ENCODE data around the gene MYLIP. TPM values are rescaled to one million over a fixed set of nuclear protein-coding genes. Genes with fewer than 3 reads are reported as not detected.

MYLIP gene
- total and polyA plus RNA-seq, 4 experiments from 2014 or later = 17.5 to 88.8 (median 45.9) TPM

- peaks cover 0 to 2% (median 0%) of the 10 kb centered on the region in 8 donors for H3K9me3 Mint-ChIP-seq
- Histone ChIP-seq H3K36me3 (ENCODE audit: insufficient read depth, low read length) (peaks cover 66% of the 10 kb centered on the region), H3K4me1 (ENCODE audit: insufficient read depth, low read length) (no peaks in the 10 kb centered on the region), H3K27me3 (ENCODE audit: insufficient read depth, low read length) (no peaks in the 10 kb centered on the region), H3K4me3 (ENCODE audit: low read length in 2 of 2) (no peak overlapping the region), H3K9me3 (ENCODE audit: control insufficient read depth in 1 of 2, low read length in 2 of 2) (no peaks in the 10 kb centered on the region), H3K27ac (ENCODE audit: low read depth, low read length) (no peak overlapping the region)
- H3K27ac Mint-ChIP-seq = peak overlapping the region in 4 of 7 donors; percentile 0 to 91 (median 56)
- DNase-seq = no peak
- H3K4me1 Mint-ChIP-seq = peaks cover 12 to 29% (median 19%) of the 10 kb centered on the region in 4 donors
- H3K4me3 Mint-ChIP-seq = peak overlapping the region in 1 of 8 donors; percentile 13
- intact Hi-C loops (cut with micrococcal nuclease) = no loop called here
- H3K27me3 Mint-ChIP-seq = no peaks in the 10 kb centered on the region
- peaks cover 92 to 95% of the 10 kb centered on the region in 2 donors for H3K36me3 Mint-ChIP-seq
- POLR2A ChIA-PET (ENCODE audit: partially characterized antibody) = no interaction called here
- CTCF ChIA-PET (ENCODE audit: partially characterized antibody) = no interaction called here
These were observed 20.4 kb downstream of the MYLIP start for GRCh38 chr6:16149305-16149704.

- POLR2A ChIA-PET (ENCODE audit: partially characterized antibody) = interaction anchor here (1.1 kb wide), 1 partner anchor 14 kb away, joined by 3 read pairs; no protein-coding TSS in a partner anchor
- no peak overlapping the region for H3K27ac ChIP-seq (ENCODE audit: low read depth, low read length)
- no peaks in the 10 kb centered on the region for H3K27me3 ChIP-seq (ENCODE audit: insufficient read depth, low read length)
- H3K27ac Mint-ChIP-seq = peak overlapping the region in 4 of 7 donors; percentile 0 to 62 (median 44)
- H3K9me3 Mint-ChIP-seq = peaks cover 0 to 6% (median under 1%) of the 10 kb centered on the region in 8 donors
- intact Hi-C loops (cut with micrococcal nuclease) = no loop called here
- no peaks in the 10 kb centered on the region for H3K27me3 Mint-ChIP-seq
- H3K4me3 ChIP-seq (ENCODE audit: low read length in 2 of 2) = no peak overlapping the region
- no peak for DNase-seq
- peaks cover 93 to 95% of the 10 kb centered on the region in 2 donors for H3K36me3 Mint-ChIP-seq
- peaks cover 60% of the 10 kb centered on the region for H3K36me3 ChIP-seq (ENCODE audit: insufficient read depth, low read length)
- no peaks in the 10 kb centered on the region for H3K4me1 ChIP-seq (ENCODE audit: insufficient read depth, low read length)
- peaks cover 12 to 23% (median 18%) of the 10 kb centered on the region in 4 donors for H3K4me1 Mint-ChIP-seq
- no peaks in the 10 kb centered on the region for H3K9me3 ChIP-seq (ENCODE audit: control insufficient read depth in 1 of 2, low read length in 2 of 2)
- H3K4me3 Mint-ChIP-seq = no peak overlapping the region
- CTCF ChIA-PET (ENCODE audit: partially characterized antibody) = no interaction called here
These were observed 21.2 kb downstream of the MYLIP start for GRCh38 chr6:16150098-16150497.

DNA sequence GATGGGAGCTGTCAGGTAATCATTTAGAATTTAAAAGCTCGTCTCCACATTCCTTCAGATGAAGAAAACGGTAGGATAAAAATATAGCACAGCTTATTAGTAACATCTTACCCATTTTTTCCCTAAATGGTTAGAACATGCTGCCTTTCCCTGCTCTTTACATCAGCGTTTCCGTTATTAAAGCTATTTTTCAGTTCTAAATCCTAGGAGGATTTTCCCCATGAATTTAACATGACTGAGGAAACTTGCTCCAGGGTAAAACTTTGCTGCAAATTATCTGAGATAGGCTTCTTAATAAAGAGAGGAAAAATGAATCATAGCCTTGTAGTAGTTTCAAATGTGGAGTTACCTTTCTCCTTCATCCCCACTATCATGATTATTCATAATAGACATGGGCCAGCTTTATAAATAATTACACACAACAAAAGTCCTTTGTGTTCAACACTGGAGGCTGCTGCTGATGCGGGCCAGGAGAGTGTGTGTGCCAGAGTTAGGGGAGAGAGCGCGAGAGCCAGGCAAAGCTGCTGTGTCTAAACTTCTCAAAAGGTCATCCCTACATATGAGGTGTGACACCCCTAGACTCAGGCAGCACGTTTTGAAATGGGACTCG, 24.4 kb downstream of the MYLIP start:
- Mint-ChIP-seq H3K27me3 (no peaks in the 10 kb centered on the region), H3K4me3 (no peak overlapping the region), H3K36me3 (peaks cover 83 to 86% of the 10 kb centered on the region in 2 donors), H3K9me3 (peaks cover 0 to 29% (median 8%) of the 10 kb centered on the region in 8 donors), H3K27ac (peak overlapping the region in 1 of 7 donors; percentile 43), H3K4me1 (peaks cover 0 to 12% (median 5%) of the 10 kb centered on the region in 4 donors)
- Histone ChIP-seq H3K27me3 (ENCODE audit: insufficient read depth, low read length) (no peaks in the 10 kb centered on the region), H3K4me1 (ENCODE audit: insufficient read depth, low read length) (no peaks in the 10 kb centered on the region), H3K9me3 (ENCODE audit: control insufficient read depth in 1 of 2, low read length in 2 of 2) (no peaks in the 10 kb centered on the region), H3K36me3 (ENCODE audit: insufficient read depth, low read length) (peaks cover 31% of the 10 kb centered on the region), H3K27ac (ENCODE audit: low read depth, low read length) (no peak overlapping the region), H3K4me3 (ENCODE audit: low read length in 2 of 2) (no peak overlapping the region)
- intact Hi-C loops (cut with micrococcal nuclease) = no loop called here
- no peak for DNase-seq
- POLR2A ChIA-PET (ENCODE audit: partially characterized antibody) = interaction anchor here (1.3 kb wide), 1 partner anchor 25 kb away, joined by 5 read pairs; the partner anchor contains the start of gene MYLIP
- CTCF ChIA-PET (ENCODE audit: partially characterized antibody) = interaction anchor here (1.6 kb wide), 1 partner anchor 29 kb away, joined by 6 read pairs; no protein-coding TSS in a partner anchor

- DNase-seq = no peak
- H3K27me3 ChIP-seq (ENCODE audit: insufficient read depth, low read length) = no peaks in the 10 kb centered on the region
- no peaks in the 10 kb centered on the region for H3K9me3 ChIP-seq (ENCODE audit: control insufficient read depth in 1 of 2, low read length in 2 of 2)
- no peak overlapping the region for H3K4me3 ChIP-seq (ENCODE audit: low read length in 2 of 2)
- Mint-ChIP-seq H3K9me3 (peaks cover 0 to 29% (median 8%) of the 10 kb centered on the region in 8 donors), H3K4me1 (peaks cover 0 to 5% (median 3%) of the 10 kb centered on the region in 4 donors), H3K27ac (no peak overlapping the region), H3K4me3 (no peak overlapping the region), H3K27me3 (no peaks in the 10 kb centered on the region), H3K36me3 (peaks cover 69 to 72% of the 10 kb centered on the region in 2 donors)
- ChIA-PET CTCF (ENCODE audit: partially characterized antibody) (no interaction called here), POLR2A (ENCODE audit: partially characterized antibody) (no interaction called here)
- peaks cover 21% of the 10 kb centered on the region for H3K36me3 ChIP-seq (ENCODE audit: insufficient read depth, low read length)
- intact Hi-C loops (cut with micrococcal nuclease) = no loop called here
- no peak overlapping the region for H3K27ac ChIP-seq (ENCODE audit: low read depth, low read length)
- H3K4me1 ChIP-seq (ENCODE audit: insufficient read depth, low read length) = no peaks in the 10 kb centered on the region
These were observed 26.0 kb downstream of the MYLIP start for GRCh38 chr6:16154904-16155303.

DNA sequence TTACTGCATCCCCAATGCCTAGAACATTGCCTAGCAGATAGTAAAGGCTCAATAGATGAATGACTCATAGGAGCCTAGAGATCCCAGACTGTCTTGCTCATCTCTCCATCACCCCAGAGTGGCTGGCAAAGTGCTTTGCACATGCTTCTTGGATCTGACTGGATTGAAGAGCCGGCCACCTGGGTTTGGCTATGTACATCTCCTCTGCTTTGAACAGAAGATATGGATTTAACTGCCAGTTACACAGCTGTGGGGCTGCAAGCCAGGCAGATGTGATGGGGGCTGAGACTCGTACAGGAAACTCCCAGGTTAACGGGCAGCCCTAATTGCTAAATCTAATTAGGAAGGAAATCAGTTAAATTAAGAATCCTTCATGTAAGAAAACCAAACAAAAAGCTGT, 28.6 kb downstream of the MYLIP start:
- peaks cover 12% of the 10 kb centered on the region for H3K4me1 ChIP-seq (ENCODE audit: insufficient read depth, low read length)
- ChIA-PET CTCF (ENCODE audit: partially characterized antibody) (interaction anchor here (0.9 kb wide), 2 partner anchors 25 to 46 kb away, joined by 3 to 4 read pairs; no protein-coding TSS in a partner anchor), POLR2A (ENCODE audit: partially characterized antibody) (interaction anchor here (0.7 kb wide), 1 partner anchor 29 kb away, joined by 3 read pairs; the partner anchor contains the start of gene MYLIP)
- no peak overlapping the region for H3K4me3 ChIP-seq (ENCODE audit: low read length in 2 of 2)
- H3K36me3 Mint-ChIP-seq = peaks cover 45 to 54% of the 10 kb centered on the region in 2 donors
- peaks cover 5% of the 10 kb centered on the region for H3K36me3 ChIP-seq (ENCODE audit: insufficient read depth, low read length)
- peaks cover 0 to 29% (median 8%) of the 10 kb centered on the region in 8 donors for H3K9me3 Mint-ChIP-seq
- peak overlapping the region in 1 of 7 donors; percentile 17 for H3K27ac Mint-ChIP-seq
- DNase-seq = no peak
- no peaks in the 10 kb centered on the region for H3K27me3 ChIP-seq (ENCODE audit: insufficient read depth, low read length)
- no peak overlapping the region for H3K27ac ChIP-seq (ENCODE audit: low read depth, low read length)
- H3K27me3 Mint-ChIP-seq = no peaks in the 10 kb centered on the region
- H3K9me3 ChIP-seq (ENCODE audit: control insufficient read depth in 1 of 2, low read length in 2 of 2) = no peaks in the 10 kb centered on the region
- no peak overlapping the region for H3K4me3 Mint-ChIP-seq
- intact Hi-C loops (cut with micrococcal nuclease) = no loop called here
- H3K4me1 Mint-ChIP-seq = peaks cover 8 to 14% (median 10%) of the 10 kb centered on the region in 4 donors

DNA sequence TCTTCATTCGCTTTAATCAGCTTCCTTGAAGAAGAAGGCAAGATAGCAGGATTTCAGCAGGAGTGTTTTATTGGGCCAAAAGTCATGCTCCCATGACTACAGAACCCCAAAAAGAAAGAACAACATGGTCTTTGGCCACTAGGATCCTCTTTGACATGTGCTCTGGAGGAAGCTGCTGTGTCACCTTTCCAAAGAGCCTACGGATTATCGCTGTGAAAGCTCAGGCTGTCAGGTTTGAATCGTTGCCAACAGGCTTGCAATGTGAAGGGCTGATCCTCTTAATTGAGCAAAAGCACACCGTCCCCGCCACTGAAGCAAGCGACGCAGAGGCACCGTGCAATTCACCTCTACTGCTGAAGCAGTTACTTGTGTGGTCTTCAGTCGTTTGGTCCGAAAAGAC, 29.0 kb downstream of the MYLIP start:
- H3K27ac ChIP-seq (ENCODE audit: low read depth, low read length) = no peak overlapping the region
- H3K36me3 ChIP-seq (ENCODE audit: insufficient read depth, low read length) = peaks cover 4% of the 10 kb centered on the region
- no peak overlapping the region for H3K4me3 ChIP-seq (ENCODE audit: low read length in 2 of 2)
- H3K4me1 Mint-ChIP-seq = peaks cover 11 to 17% (median 12%) of the 10 kb centered on the region in 4 donors
- no peaks in the 10 kb centered on the region for H3K27me3 ChIP-seq (ENCODE audit: insufficient read depth, low read length)
- no peaks in the 10 kb centered on the region for H3K27me3 Mint-ChIP-seq
- ChIA-PET CTCF (ENCODE audit: partially characterized antibody) (interaction anchor here (0.9 kb wide), 2 partner anchors 25 to 46 kb away, joined by 3 to 4 read pairs; no protein-coding TSS in a partner anchor), POLR2A (ENCODE audit: partially characterized antibody) (interaction anchor here (0.7 kb wide), 1 partner anchor 29 kb away, joined by 3 read pairs; the partner anchor contains the start of gene MYLIP)
- intact Hi-C loops (cut with micrococcal nuclease) = no loop called here
- H3K36me3 Mint-ChIP-seq = peaks cover 40 to 50% of the 10 kb centered on the region in 2 donors
- H3K4me3 Mint-ChIP-seq = no peak overlapping the region
- H3K9me3 Mint-ChIP-seq = peaks cover 0 to 29% (median 8%) of the 10 kb centered on the region in 8 donors
- no peaks in the 10 kb centered on the region for H3K9me3 ChIP-seq (ENCODE audit: control insufficient read depth in 1 of 2, low read length in 2 of 2)
- DNase-seq = no peak
- peaks cover 12% of the 10 kb centered on the region for H3K4me1 ChIP-seq (ENCODE audit: insufficient read depth, low read length)
- H3K27ac Mint-ChIP-seq = no peak overlapping the region

- no peak overlapping the region for H3K27ac Mint-ChIP-seq
- CTCF ChIA-PET (ENCODE audit: partially characterized antibody) = no interaction called here
- intact Hi-C loops (cut with micrococcal nuclease) = no loop called here
- Histone ChIP-seq H3K4me1 (ENCODE audit: insufficient read depth, low read length) (peaks cover 12% of the 10 kb centered on the region), H3K9me3 (ENCODE audit: control insufficient read depth in 1 of 2, low read length in 2 of 2) (no peaks in the 10 kb centered on the region), H3K36me3 (ENCODE audit: insufficient read depth, low read length) (peaks cover 4% of the 10 kb centered on the region), H3K4me3 (ENCODE audit: low read length in 2 of 2) (no peak overlapping the region), H3K27ac (ENCODE audit: low read depth, low read length) (no peak overlapping the region), H3K27me3 (ENCODE audit: insufficient read depth, low read length) (no peaks in the 10 kb centered on the region)
- H3K4me1 Mint-ChIP-seq = peaks cover 11 to 24% (median 19%) of the 10 kb centered on the region in 4 donors
- peaks cover 0 to 29% (median 8%) of the 10 kb centered on the region in 8 donors for H3K9me3 Mint-ChIP-seq
- no peaks in the 10 kb centered on the region for H3K27me3 Mint-ChIP-seq
- peaks cover 30 to 40% of the 10 kb centered on the region in 2 donors for H3K36me3 Mint-ChIP-seq
- POLR2A ChIA-PET (ENCODE audit: partially characterized antibody) = no interaction called here
- DNase-seq = no peak
- no peak overlapping the region for H3K4me3 Mint-ChIP-seq
These were observed 30.2 kb downstream of the MYLIP start for GRCh38 chr6:16158943-16159557.
